GM12892 (cell line): ENCODE data around the gene ZNF215.
"Not testable (repeated sequence)": the region's sequence is repeated elsewhere in the genome, so short reads cannot be mapped to it uniquely, and the experiment has no call there.

Experiments used
- DNase-seq: peaks from one replicate; pipeline ENCODE4 v3.0.0; 2011; ENCODE audit not compliant: insufficient read length
- FAIRE-seq: peaks from 2 replicates; lab custom pipeline; 2011; peaks lifted over from hg19 to GRCh38; lab: Jason Lieb, UNC
- POLR2A ChIP-seq: IDR thresholded peaks from 2 replicates; pipeline ENCODE4 v1.6.1; 2011; ENCODE audit warnings: low read depth, low read length, control low read depth
- POLR2AphosphoS5 ChIP-seq: IDR thresholded peaks from 2 replicates; pipeline ENCODE4 v1.6.1; 2011; ENCODE audit warnings: low read depth, low read length, control low read depth
- TAF1 ChIP-seq: IDR thresholded peaks from 2 replicates; pipeline ENCODE4 v1.6.1; 2011; ENCODE audit warnings: low read depth, mild to moderate bottlenecking, control low read depth, low read length, borderline replicate concordance

ZNF215 gene

GRCh38 chr11:6962141-6962540, 35.9 kb downstream of the ZNF215 start:
- no peak for TF ChIP-seq TAF1
- no peak for TF ChIP-seq POLR2A
- no peak for TF ChIP-seq POLR2AphosphoS5
- FAIRE-seq: no peak
- no peak for DNase-seq

GRCh38 chr11:6962673-6963072, 36.4 kb downstream of the ZNF215 start:
- DNase-seq: no peak
- no peak for TF ChIP-seq TAF1
- TF ChIP-seq POLR2A: no peak
- no peak for TF ChIP-seq POLR2AphosphoS5
- peak; percentile 95 for FAIRE-seq

- FAIRE-seq (no peak), DNase-seq (no peak)
- TF ChIP-seq POLR2AphosphoS5: no peak
- TF ChIP-seq POLR2A: no peak
- no peak for TF ChIP-seq TAF1
These were observed 42.6 kb downstream of the ZNF215 start for GRCh38 chr11:6968816-6969215.

- not testable (repeated sequence) for DNase-seq, FAIRE-seq
These were observed 43.6 kb downstream of the ZNF215 start for GRCh38 chr11:6969854-6970253.

GRCh38 chr11:6979365-6979764, 53.1 kb downstream of the ZNF215 start:
- TF ChIP-seq POLR2A: no peak
- no peak for TF ChIP-seq POLR2AphosphoS5
- TF ChIP-seq TAF1: no peak
- FAIRE-seq (no peak), DNase-seq (no peak)

GRCh38 chr11:6986487-6986886, 60.3 kb downstream of the ZNF215 start:
- DNase-seq (no peak), FAIRE-seq (peak; percentile 30)
- TF ChIP-seq TAF1 (no peak), POLR2AphosphoS5 (no peak), POLR2A (no peak)

- FAIRE-seq (no peak), DNase-seq (no peak)
- TF ChIP-seq TAF1: no peak
- TF ChIP-seq POLR2AphosphoS5: no peak
- TF ChIP-seq POLR2A: no peak
These were observed 62.3 kb downstream of the ZNF215 start for GRCh38 chr11:6988506-6988905.

- FAIRE-seq: no peak
- no peak for DNase-seq
- no peak for TF ChIP-seq TAF1
- TF ChIP-seq POLR2A: no peak
- no peak for TF ChIP-seq POLR2AphosphoS5
These were observed 65.0 kb downstream of the ZNF215 start for GRCh38 chr11:6991227-6991626.

GRCh38 chr11:6992026-6992425, 65.8 kb downstream of the ZNF215 start:
- FAIRE-seq (peak; percentile 70), DNase-seq (no peak)
- TF ChIP-seq POLR2AphosphoS5: no peak
- no peak for TF ChIP-seq TAF1
- no peak for TF ChIP-seq POLR2A

GRCh38 chr11:6992457-6993417, 66.5 kb downstream of the ZNF215 start:
- no peak for FAIRE-seq
- no peak for DNase-seq
- TF ChIP-seq POLR2A (no peak), POLR2AphosphoS5 (no peak), TAF1 (no peak)

- FAIRE-seq: no peak
- no peak for DNase-seq
- no peak for TF ChIP-seq POLR2AphosphoS5
- TF ChIP-seq TAF1: no peak
- TF ChIP-seq POLR2A: no peak
These were observed 69.5 kb downstream of the ZNF215 start for GRCh38 chr11:6995703-6996102.

- DNase-seq (no peak), FAIRE-seq (peak; percentile 75)
- TF ChIP-seq POLR2AphosphoS5 (no peak), TAF1 (no peak), POLR2A (no peak)
These were observed 78.3 kb downstream of the ZNF215 start for GRCh38 chr11:7004482-7004881.
